GM12865 (cell line): ENCODE measurements around the gene LPAR1.

Source experiments
- DNase-seq: peaks from one replicate; pipeline ENCODE4 v3.0.0; 2010; ENCODE audit warnings: low read depth
- H3K4me3 ChIP-seq: 2 replicates; pipeline ENCODE4 v1.5.1; 2011; ENCODE audit warnings: mild to moderate bottlenecking, low read depth, low read length, control low read depth
- TF ChIP-seq, protein P1 (sequence below): IDR thresholded peaks from 2 replicates; pipeline ENCODE4 v1.5.1; 2011; ENCODE audit warnings: low read length, control low read depth, low read depth, inconsistent platforms; ENCODE audit not compliant: insufficient read depth; ENCODE audit errors: missing control alignments

LPAR1 gene

DNA sequence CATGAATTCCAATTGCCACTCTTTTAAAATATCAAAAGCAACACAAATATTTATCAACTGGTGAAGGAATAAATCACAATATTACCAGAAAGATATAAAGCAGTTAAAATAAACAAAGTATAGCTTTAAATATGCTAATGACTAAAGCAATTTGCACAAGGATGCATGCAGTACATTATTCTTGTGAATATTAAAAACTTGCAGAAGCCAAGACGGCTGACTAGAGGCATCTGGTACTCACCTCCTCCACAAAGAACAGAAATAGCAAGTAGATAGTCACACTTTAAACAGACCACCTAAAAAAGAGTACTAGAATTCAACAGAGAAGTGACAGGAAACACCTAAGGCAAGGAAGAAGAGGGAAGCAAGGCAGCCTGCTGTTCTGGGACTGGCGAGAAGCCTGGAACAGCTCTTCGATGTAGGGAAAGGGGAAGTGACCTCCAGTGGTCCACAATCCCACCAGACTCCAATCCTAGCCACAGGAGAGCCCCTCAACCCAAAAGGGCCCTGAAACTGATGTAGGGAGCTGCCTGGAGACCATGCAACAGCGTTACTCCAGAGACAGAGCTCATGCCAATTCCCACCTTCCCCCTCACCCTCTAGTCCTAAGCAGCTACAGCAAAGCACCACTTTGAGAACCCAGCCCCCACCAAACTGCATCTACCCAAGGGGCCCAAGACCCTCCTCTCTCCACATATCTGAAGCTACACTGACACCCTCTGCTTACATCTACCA is 86.3 kb downstream of the LPAR1 start:
- TF ChIP-seq, protein P1, sequence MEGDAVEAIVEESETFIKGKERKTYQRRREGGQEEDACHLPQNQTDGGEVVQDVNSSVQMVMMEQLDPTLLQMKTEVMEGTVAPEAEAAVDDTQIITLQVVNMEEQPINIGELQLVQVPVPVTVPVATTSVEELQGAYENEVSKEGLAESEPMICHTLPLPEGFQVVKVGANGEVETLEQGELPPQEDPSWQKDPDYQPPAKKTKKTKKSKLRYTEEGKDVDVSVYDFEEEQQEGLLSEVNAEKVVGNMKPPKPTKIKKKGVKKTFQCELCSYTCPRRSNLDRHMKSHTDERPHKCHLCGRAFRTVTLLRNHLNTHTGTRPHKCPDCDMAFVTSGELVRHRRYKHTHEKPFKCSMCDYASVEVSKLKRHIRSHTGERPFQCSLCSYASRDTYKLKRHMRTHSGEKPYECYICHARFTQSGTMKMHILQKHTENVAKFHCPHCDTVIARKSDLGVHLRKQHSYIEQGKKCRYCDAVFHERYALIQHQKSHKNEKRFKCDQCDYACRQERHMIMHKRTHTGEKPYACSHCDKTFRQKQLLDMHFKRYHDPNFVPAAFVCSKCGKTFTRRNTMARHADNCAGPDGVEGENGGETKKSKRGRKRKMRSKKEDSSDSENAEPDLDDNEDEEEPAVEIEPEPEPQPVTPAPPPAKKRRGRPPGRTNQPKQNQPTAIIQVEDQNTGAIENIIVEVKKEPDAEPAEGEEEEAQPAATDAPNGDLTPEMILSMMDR = no peak
- H3K4me3 ChIP-seq = peak overlapping the region; percentile 28; the same call in 1 of the 2 replicates
- no peak for DNase-seq

DNA sequence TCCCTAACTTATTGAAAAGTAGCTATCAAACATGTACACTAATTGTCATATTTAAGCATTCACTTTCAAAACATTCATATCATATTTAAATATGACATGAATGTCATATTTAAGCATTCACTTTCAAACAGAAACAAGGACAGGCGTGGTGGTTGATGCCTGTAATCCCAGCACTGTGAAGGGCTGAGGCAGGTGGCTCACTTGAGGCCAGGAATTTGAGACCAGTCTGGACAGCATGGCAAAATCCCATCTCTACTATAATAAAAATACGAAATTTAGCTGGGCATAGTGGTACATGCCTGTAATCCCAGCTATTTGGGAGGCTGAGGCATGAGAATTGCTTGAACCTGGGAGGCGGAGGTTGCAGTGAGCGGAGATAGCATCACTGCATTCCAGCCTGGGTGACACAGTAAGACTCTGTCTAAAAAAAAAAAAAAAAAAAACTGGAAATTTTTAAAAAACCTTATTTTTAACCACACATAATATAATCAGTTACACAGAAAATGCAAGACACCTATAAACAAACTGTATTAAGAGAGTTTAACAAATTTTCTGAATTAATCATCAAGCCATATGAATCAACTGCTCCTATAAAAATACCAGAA is 88.1 kb downstream of the LPAR1 start:
- no peak overlapping the region for H3K4me3 ChIP-seq
- TF ChIP-seq, protein P1 = no peak
- DNase-seq = no peak

DNA sequence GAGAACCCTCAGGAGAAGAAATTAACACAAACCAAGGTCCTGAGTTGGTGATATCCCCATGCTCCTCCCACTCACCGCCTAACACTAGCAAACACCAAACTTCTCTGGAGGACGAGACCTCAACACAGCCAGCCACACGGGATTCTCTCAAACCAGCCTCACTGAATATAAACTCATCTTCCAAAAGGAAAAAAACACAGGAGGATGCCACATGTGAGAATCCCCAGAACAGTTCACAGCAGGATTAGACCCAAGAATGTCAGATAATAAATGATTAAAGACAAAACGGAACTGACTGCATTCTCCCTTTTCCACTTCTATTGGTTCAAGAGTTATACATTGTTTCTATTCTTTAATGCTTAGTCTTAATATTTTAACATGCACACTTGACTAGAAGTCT is 89.2 kb downstream of the LPAR1 start:
- no peak overlapping the region for H3K4me3 ChIP-seq
- DNase-seq = no peak
- TF ChIP-seq, protein P1 = no peak

DNA sequence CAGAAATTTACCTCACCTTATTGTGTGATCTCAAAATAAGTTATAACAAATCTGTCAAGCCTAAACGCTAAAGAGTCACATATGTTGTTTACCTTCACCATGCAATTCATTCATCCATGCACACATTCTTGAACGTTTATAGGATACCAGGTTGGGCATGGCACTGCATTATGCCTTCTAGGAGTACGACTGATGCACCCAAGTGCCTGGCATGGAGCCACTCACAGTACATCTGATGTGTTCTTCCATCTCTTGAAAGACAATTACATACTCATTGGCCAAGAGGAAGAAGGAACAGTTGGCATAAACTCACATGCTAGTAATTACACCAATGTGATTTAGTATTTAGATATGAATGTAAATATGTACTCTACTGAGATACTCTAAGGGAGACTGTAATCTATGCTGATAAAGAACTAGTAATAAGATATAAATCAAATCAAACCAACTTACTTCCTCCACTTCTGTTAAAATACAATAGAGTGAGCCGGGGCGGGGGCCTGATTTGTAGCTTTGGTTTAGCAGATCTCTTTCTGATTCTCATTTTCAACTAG is 90.7 kb downstream of the LPAR1 start:
- H3K4me3 ChIP-seq = no peak overlapping the region
- TF ChIP-seq, protein P1 = no peak
- no peak for DNase-seq

DNA sequence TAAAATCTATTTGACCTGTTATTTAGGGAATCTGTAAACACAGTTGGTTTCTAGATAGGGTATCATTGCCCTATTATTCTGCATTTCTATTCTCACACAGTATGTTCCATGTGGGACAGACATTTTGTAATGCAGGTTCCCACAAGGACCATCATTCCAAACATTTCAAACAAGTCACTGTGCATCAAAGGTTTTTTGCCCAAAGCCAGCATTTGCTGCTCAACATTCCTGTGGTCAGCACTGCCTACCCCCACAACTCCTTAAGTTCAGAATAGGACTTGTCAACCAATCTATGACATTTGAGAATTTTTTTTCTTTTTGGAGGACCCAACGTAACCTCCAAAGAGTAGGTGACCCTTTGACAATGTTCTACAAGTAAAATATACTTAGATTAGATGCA is 95.7 kb downstream of the LPAR1 start:
- no peak for DNase-seq
- TF ChIP-seq, protein P1 = no peak

DNA sequence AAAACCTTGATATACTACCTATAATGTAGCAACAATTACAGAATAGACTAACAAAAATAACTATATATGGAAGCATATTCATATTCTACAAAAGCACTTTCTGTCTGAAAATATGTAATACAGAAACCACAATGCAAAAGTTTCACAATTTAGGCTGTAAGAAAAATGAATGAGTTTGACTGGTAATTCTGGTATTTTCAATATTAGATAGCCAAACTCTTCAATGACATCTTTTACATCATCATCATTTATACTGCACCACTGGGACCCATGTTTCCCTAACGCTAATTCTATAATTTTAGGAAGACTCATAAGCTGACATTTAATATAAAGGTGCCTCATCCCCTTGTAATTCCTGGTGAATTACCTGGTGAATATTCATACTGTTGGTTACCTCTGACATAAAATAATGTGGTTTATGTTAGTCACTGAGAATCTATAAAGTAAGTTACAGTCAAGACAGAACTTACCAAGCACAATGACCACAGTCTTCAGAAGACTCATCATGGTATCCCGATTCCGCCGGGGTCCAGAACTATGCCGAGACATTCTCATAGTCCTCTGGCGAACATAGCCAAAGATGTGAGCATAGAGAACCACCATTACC is 97.2 kb downstream of the LPAR1 start:
- TF ChIP-seq, protein P1 = no peak
- H3K4me3 ChIP-seq = no peak overlapping the region
- no peak for DNase-seq

More for the DNA sequence above, 95.7 kb downstream of the LPAR1 start:
- H3K4me3 ChIP-seq = no peak overlapping the region
